HepG2 (cell line): ENCODE results near the gene LASP1. TPM values are rescaled to one million over a fixed set of nuclear protein-coding genes. Genes with fewer than 3 reads are reported as not detected.
A peak's percentile ranks its signal among the peaks of the same experiment; 100 is the strongest.

Experiments
- DNMT1 ChIP-seq: sonication (generic); formaldehyde crosslinking; IDR thresholded peaks from 2 replicates; pipeline ENCODE4 v1.5.1; 2020; ENCODE audit warnings: mild to moderate bottlenecking, missing genetic modification reagents
- HDAC1 ChIP-seq: sonication (generic); formaldehyde crosslinking; IDR thresholded peaks from 2 replicates; pipeline ENCODE4 v1.5.1; 2020; ENCODE audit warnings: mild to moderate bottlenecking, missing genetic modification reagents
- IRF2 ChIP-seq: IDR thresholded peaks from 2 replicates; pipeline ENCODE4 v1.6.1; 2018; ENCODE audit warnings: missing genetic modification reagents, missing compliant biosample characterization
- MEF2D ChIP-seq: sonication (generic); formaldehyde crosslinking; IDR thresholded peaks from 2 replicates; pipeline ENCODE4 v1.5.1; 2020; ENCODE audit warnings: mild to moderate bottlenecking, missing genetic modification reagents
- MEIS1 ChIP-seq: sonication (generic); formaldehyde crosslinking; IDR thresholded peaks from 2 replicates; pipeline ENCODE4 v1.9.0; 2021; ENCODE audit warnings: mild to moderate bottlenecking, missing genetic modification reagents, moderate library complexity, borderline replicate concordance
- MLLT10 ChIP-seq: sonication (generic); formaldehyde crosslinking; IDR thresholded peaks from 2 replicates; pipeline ENCODE4 v1.4.0; 2020; ENCODE audit warnings: missing genetic modification reagents
- MYC ChIP-seq: sonication (generic); formaldehyde crosslinking; IDR thresholded peaks from 2 replicates; pipeline ENCODE4 v1.9.0; 2021; ENCODE audit warnings: missing genetic modification reagents, borderline replicate concordance
- NFIC ChIP-seq: IDR thresholded peaks from 2 replicates; pipeline ENCODE4 v1.6.1; 2012; ENCODE audit warnings: mild to moderate bottlenecking, low read length, inconsistent platforms
- NR2F1 ChIP-seq, 2 experiments: fragments of 450-650 bp in 1 of 2; formaldehyde crosslinking in 1 of 2; IDR thresholded peaks; 2 replicates each; pipeline versions ENCODE4 v1.5.0 to v1.6.1; 2016 to 2020; ENCODE audit warnings: mild to moderate bottlenecking in 1 of 2, missing compliant biosample characterization in 1 of 2, missing genetic modification reagents in 1 of 2, moderate library complexity in 1 of 2
- NR2F2 ChIP-seq: IDR thresholded peaks from 2 replicates; pipeline ENCODE4 v1.6.1; 2012; ENCODE audit warnings: low read depth, inconsistent platforms, borderline replicate concordance
- POLR2A ChIP-seq, 2 experiments: IDR thresholded peaks; 2 replicates each; pipeline ENCODE4 v1.6.1; 2011; ENCODE audit warnings: low read depth in 2 of 2, low read length in 2 of 2, mild to moderate bottlenecking in 1 of 2, moderate library complexity in 1 of 2; ENCODE audit not compliant: insufficient read depth in 1 of 2
- POLR2AphosphoS5 ChIP-seq: IDR thresholded peaks from 2 replicates; pipeline ENCODE4 v1.6.1; 2012; ENCODE audit warnings: low read depth, low read length
- ZNF12 ChIP-seq: sonication (generic); formaldehyde crosslinking; IDR thresholded peaks from 2 replicates; pipeline ENCODE4 v1.5.0; 2020; ENCODE audit warnings: missing genetic modification reagents
- ZNF30 ChIP-seq: sonication (generic); formaldehyde crosslinking; IDR thresholded peaks from 2 replicates; pipeline ENCODE4 v1.5.0; 2020; ENCODE audit warnings: mild to moderate bottlenecking, missing genetic modification reagents
- ZNF44 ChIP-seq: sonication (generic); formaldehyde crosslinking; IDR thresholded peaks from 2 replicates; pipeline ENCODE4 v1.5.1; 2020; ENCODE audit warnings: mild to moderate bottlenecking, missing genetic modification reagents
- ZNF513 ChIP-seq: sonication (generic); formaldehyde crosslinking; conservative IDR thresholded peaks from 2 replicates; pipeline ENCODE4 v1.5.0; 2020; ENCODE audit warnings: missing genetic modification reagents
- ZNF644 ChIP-seq: IDR thresholded peaks from 2 replicates; pipeline ENCODE4 v1.6.1; 2016; ENCODE audit warnings: low read depth
- ZSCAN5A ChIP-seq: sonication (generic); formaldehyde crosslinking; IDR thresholded peaks from 2 replicates; pipeline ENCODE4 v1.8.0; 2022; ENCODE audit warnings: mild to moderate bottlenecking, missing genetic modification reagents, borderline replicate concordance
- polyA plus RNA-seq, 8 experiments: library from polyadenylated mRNA; depleted of rRNA in 3 of 8; stranded (reverse) in 7 of 8; unstranded in 1 of 8; fragments of >200 nt; fragmentation: Illumina TruSeq in 4 of 8; extraction: Trizol in 4 of 8; gene quantifications; 2 replicates each; pipeline versions ENCODE4 v1.2.1 to v1.2.3, GENCODE V29; 2011 to 2016; ENCODE audit warnings: low read depth in 4 of 8, missing spikeins in 1 of 8, mixed read lengths in 1 of 8; ENCODE audit not compliant: insufficient read depth in 1 of 8
- total RNA-seq, 5 experiments: library from RNA; depleted of rRNA; stranded (reverse); fragments of >200 nt; fragmentation: Illumina TruSeq; extraction: Trizol; gene quantifications; 2 replicates each; pipeline ENCODE4 v1.2.3, GENCODE V29; 2016; ENCODE audit warnings: low read depth in 1 of 5
- TF ChIP-seq, protein P1 (sequence below): sonication (generic); formaldehyde crosslinking; IDR thresholded peaks from 2 replicates; pipeline ENCODE4 v1.4.0; 2020; ENCODE audit warnings: missing genetic modification reagents, borderline replicate concordance
- TF ChIP-seq, protein P2 (sequence below): sonication (generic); formaldehyde crosslinking; IDR thresholded peaks from 2 replicates; pipeline ENCODE4 v1.8.0; 2022; ENCODE audit warnings: low read depth, missing genetic modification reagents

The LASP1 gene
- total and polyA plus RNA-seq, 2 of the 13 experiments (the other 11 are each of a cell fraction or from before 2014, with no cell fraction given): 70.1 to 97.0 TPM

DNA sequence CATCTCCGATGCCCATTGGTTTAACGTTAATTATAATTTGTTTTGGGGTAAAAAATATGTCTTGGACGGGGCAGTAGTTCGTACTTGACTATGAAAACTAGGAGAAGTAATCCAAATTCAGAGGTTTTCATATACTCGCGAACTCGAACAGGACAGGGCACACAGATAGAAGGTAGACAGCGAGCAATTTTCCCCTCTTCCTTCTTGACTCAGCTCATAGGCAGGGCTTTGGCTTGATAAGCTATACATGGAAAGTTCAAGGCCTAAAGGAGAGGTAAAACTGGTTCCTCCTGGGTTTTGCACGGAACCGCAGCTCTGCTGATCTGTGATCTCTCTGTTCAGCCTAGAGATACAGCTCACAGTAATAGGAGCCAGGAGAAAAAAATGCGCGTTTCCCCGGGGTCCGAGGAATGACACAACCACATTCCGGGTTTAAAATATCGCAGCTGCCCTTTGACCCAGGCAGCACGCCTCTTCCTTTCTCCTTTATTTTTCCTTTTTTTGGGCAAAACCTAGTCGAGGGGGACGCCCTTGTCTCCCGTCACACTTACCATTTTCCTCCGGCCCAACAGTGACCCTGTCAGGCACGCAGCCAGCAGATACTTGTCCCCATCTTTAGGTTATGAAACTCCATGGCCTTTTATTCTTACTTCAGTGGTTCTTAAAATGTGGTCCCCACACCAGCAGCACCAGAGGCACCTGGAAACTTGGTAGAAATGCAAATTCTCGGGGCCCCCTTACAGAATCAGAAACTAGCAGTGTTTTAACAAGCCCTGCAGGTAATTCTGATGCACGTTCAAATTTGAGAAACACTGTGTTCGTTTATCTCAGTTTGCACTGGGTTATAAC lies 1.7 kb upstream of the LASP1 start (continued):
- TF ChIP-seq, protein P1, sequence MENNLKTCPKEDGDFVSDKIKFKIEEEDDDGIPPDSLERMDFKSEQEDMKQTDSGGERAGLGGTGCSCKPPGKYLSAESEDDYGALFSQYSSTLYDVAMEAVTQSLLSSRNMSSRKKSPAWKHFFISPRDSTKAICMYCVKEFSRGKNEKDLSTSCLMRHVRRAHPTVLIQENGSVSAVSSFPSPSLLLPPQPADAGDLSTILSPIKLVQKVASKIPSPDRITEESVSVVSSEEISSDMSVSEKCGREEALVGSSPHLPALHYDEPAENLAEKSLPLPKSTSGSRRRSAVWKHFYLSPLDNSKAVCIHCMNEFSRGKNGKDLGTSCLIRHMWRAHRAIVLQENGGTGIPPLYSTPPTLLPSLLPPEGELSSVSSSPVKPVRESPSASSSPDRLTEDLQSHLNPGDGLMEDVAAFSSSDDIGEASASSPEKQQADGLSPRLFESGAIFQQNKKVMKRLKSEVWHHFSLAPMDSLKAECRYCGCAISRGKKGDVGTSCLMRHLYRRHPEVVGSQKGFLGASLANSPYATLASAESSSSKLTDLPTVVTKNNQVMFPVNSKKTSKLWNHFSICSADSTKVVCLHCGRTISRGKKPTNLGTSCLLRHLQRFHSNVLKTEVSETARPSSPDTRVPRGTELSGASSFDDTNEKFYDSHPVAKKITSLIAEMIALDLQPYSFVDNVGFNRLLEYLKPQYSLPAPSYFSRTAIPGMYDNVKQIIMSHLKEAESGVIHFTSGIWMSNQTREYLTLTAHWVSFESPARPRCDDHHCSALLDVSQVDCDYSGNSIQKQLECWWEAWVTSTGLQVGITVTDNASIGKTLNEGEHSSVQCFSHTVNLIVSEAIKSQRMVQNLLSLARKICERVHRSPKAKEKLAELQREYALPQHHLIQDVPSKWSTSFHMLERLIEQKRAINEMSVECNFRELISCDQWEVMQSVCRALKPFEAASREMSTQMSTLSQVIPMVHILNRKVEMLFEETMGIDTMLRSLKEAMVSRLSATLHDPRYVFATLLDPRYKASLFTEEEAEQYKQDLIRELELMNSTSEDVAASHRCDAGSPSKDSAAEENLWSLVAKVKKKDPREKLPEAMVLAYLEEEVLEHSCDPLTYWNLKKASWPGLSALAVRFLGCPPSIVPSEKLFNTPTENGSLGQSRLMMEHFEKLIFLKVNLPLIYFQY (CRISPR knock-in tag): 0 out of 2 replicates have a peak, but pooled peaks have one; percentile 57
- TF ChIP-seq MEIS1 (CRISPR knock-in tag) (0 out of 2 replicates have a peak, but pooled peaks have one; percentile 10), NR2F1 (CRISPR knock-in tag; IDR thresholded peaks at IDR 0.05) (peak in 1 of 2 experiments; percentile 48; a peak in 1 of 4 replicates), MEF2D (CRISPR knock-in tag) (peak; percentile 25; the same call in 1 of the 2 replicates), ZNF644 (CRISPR knock-in tag) (no peak), HDAC1 (CRISPR knock-in tag) (peak; percentile 17; the same call in 1 of the 2 replicates), ZNF30 (CRISPR knock-in tag) (no peak), ZNF44 (CRISPR knock-in tag) (peak; percentile 28; the same call in 1 of the 2 replicates), ZNF513 (CRISPR knock-in tag) (0 out of 2 replicates have a peak, but pooled peaks have one; percentile 8), ZNF12 (CRISPR knock-in tag) (peak; percentile 9; the same call in 1 of the 2 replicates), DNMT1 (CRISPR knock-in tag) (no peak), MLLT10 (no peak), NFIC (peak; percentile 44), IRF2 (CRISPR knock-in tag) (peak; percentile 37; the same call in 1 of the 2 replicates), POLR2AphosphoS5 (0 out of 2 replicates have a peak, but pooled peaks have one; percentile 27), MYC (CRISPR knock-in tag) (peak; percentile 23; the same call in 1 of the 2 replicates), NR2F2 (0 out of 2 replicates have a peak, but pooled peaks have one; percentile 39), POLR2A (IDR thresholded peaks at IDR 0.05; ENCODE audit: insufficient read depth in 1 of 2, low read depth in 2 of 2, low read length in 2 of 2) (peak in 1 of 2 experiments; percentile 58; a peak in 2 of 4 replicates), ZSCAN5A (CRISPR knock-in tag) (peak; percentile 61; the same call in 1 of the 2 replicates)
- TF ChIP-seq, protein P2, sequence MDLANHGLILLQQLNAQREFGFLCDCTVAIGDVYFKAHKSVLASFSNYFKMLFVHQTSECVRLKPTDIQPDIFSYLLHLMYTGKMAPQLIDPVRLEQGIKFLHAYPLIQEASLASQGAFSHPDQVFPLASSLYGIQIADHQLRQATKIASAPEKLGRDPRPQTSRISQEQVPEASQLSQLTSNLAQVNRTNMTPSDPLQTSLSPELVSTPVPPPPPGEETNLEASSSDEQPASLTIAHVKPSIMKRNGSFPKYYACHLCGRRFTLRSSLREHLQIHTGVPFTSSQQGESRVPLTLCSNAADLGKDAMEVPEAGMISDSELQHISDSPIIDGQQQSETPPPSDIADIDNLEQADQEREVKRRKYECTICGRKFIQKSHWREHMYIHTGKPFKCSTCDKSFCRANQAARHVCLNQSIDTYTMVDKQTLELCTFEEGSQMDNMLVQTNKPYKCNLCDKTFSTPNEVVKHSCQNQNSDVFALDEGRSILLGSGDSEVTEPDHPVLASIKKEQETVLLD (CRISPR knock-in tag): peak; percentile 10; the same call in 1 of the 2 replicates
